GM19043 (cell line): ENCODE results near the gene WDR81.
"Not testable (repeated sequence)": the region's sequence is repeated elsewhere in the genome, so short reads cannot be mapped to it uniquely, and the experiment has no call there.

Experiments
- ATAC-seq: cut with Tn5 transposase; IDR thresholded peaks from one replicate; pipeline ENCODE4 v1.9.1; 2021; ENCODE audit warnings: low read depth; ENCODE audit not compliant: unreplicated experiment

The WDR81 gene

GRCh38 chr17:1752425-1753262 lies 28.1 kb downstream of the WDR81 start:
- no peak for ATAC-seq

DNA sequence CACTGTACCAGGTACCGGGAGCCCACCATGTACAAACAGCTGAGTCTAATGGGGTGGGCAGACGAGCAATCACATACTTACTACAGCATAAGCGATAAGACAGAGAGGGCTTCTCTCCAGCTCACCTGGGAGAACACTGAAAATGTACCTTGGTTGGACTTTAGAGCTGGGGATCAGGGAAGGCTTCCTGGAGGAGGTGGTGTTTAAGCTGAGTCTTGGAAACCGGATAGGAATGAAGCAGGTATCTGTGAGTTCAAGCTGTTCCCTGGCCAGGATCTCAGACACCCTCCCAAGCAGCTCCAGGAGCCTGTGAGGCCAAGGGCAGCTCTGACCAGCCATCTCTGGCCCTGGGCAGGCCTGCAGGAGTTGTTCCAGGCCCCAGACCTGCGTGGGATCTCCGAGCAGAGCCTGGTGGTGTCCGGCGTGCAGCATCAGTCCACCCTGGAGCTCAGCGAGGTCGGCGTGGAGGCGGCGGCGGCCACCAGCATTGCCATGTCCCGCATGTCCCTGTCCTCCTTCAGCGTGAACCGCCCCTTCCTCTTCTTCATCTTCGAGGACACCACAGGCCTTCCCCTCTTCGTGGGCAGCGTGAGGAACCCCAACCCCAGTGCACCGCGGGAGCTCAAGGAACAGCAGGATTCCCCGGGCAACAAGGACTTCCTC lies 29.4 kb downstream of the WDR81 start:
- no peak for ATAC-seq

DNA sequence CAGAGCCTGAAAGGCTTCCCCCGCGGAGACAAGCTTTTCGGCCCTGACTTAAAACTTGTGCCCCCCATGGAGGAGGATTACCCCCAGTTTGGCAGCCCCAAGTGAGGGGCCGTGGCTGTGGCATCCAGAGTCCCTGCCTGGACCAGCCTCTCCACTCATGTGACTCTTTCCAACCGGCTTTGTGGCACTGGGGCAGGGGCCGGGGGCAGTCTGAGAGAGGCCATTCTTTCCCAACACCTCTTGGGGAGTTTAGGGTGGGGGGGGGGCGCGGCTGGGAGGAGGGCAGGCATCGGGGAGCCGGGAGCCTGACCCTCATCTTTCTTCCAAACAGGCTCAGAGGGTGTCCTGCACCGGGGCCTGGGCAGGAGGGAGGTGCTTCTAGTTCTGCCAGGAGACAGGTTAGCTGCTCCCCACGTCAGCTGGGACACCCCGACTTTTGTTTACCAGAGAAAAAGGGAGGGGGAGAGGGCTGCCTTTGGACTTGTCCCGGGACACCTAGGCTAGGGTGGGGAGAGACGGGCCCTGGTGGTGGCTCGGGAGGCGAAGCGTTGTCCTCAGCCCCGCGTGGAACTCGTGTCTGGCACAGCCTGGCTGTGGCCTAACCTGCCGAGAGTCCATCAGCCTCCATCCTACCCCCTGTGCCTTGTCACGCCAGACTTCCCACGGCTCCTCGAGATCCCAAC lies 30.1 kb downstream of the WDR81 start:
- no peak for ATAC-seq

DNA sequence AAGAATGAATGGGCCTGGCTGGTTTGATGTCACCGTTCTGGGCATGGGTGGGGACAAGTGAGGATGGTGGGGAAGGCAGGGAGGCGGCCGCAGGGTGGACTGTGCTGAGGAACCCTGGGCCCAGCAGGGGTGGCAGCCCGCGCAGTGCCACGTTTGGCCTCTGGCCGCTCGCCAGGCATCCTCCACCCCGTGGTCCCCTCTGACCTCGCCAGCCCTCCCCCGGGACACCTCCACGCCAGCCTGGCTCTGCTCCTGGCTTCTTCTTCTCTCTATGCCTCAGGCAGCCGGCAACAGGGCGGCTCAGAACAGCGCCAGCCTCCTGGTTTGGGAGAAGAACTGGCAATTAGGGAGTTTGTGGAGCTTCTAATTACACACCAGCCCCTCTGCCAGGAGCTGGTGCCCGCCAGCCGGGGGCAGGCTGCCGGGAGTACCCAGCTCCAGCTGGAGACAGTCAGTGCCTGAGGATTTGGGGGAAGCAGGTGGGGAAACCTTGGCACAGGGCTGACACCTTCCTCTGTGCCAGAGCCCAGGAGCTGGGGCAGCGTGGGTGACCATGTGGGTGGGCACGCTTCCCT lies 30.8 kb downstream of the WDR81 start:
- no peak for ATAC-seq

GRCh38 chr17:1755827-1756262 lies 31.3 kb downstream of the WDR81 start:
- no peak for ATAC-seq

DNA sequence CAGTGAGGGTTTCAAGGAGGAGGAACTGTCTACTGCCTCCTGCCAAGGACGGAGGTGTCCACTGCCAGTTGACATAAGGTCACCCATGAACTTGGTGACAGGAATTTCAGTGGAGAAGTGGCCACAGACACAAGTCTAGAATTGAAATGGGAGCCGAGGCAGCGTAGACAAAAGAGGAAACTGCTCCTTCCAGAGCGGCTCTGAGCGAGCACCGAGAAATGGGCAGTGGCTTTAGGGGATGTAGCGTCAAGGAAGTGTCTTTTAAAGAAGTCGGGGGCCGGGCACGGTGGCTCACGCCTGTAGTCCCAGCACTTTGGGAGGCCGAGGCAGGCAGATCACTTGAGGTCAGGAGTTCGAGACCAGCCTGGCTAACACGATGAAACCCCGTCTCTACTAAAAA lies 34.3 kb downstream of the WDR81 start:
- no peak for ATAC-seq

DNA sequence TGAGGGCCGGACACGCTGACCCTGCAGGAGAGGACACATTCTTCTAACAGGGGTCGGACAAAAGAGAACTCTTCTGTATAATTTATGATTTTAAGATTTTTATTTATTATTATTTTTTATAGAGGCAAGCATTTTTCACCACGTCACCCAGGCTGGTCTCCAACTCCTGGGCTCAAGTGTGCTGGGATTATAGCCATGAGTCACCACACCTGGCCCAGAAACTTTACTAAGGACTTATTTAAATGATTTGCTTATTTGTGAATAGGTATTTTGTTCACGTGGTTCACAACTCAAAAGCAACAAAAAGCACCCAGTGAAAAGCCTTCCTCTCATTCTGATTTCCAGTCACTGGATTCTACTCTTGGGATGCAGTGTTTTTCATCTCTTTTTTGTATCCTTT lies 35.0 kb downstream of the WDR81 start:
- ATAC-seq = no peak

- ATAC-seq = no peak
Observed at GRCh38 chr17:1762233-1762900, 37.9 kb downstream of the WDR81 start.

DNA sequence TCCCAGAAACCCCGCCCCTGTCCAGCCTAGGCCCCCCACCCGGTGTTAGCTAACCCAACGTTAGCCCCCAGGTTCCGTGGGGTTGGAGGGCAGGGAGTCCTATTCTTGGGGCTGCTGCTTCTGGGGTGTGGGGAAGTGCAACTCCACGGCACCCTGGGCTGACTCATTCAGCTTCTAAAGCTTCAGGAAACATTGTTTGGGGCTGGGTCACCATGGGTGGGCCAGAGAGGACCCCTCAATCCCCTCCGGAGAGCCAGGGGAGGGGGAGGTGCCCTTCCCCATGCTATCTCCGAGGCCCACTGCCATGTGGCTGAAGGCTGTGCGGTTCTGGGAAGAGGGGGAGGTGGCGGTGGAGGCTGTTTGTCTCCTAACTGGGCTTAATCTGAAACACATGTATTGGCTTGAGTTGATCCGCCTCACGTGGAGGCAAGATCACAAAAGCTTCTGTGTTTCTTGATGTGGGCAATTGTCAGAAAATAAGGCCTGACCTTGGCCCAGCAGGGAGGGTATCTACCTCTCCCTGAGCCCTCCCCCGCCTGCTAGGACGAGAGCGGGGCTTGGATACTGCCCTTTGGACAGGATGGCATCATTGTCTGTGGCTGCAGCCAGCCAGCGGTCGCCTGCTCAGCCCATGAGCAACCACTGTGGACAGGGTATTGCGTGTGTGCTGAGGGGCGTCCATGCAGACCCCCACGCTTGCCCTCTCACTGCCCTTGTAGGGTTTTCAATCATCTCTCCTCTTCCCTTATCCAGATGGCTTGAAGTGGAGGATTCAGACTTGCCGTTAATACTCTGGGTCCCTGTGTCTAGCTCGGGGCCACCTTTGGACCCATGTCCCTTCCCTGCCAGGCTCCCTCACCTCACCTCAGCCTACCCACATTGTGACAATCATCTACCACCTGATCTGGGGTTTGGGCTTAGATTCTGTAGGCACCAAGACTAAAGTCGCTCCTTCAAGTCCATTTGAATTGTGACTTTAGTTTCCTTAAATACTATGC lies 38.7 kb downstream of the WDR81 start:
- no peak for ATAC-seq

DNA sequence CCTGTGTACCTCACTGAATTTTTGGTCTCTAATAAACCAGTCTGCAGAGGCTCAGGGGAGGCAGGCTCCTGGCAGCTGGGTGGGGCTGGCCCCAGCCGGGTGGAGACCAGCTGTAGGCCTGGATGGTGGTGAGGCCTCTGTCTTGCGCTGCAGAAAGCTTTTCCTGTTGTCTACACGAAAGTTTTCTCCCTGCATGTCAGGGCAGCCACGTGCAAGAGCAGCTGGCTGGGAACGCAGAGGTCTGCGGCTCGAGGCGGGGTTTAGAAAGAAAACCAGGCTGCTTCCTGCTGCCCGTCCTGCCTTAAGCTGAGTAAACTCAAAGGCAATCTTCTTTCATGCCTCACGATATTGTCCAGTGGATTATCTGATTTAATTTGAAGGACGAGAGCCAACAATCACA lies 39.8 kb downstream of the WDR81 start:
- no peak for ATAC-seq

- ATAC-seq = not testable (repeated sequence)
Observed at GRCh38 chr17:1764705-1765104, 40.2 kb downstream of the WDR81 start.

GRCh38 chr17:1765576-1765975 lies 41.1 kb downstream of the WDR81 start:
- ATAC-seq = no peak

- ATAC-seq = no peak
Observed at GRCh38 chr17:1766382-1767135, 42.1 kb downstream of the WDR81 start.

DNA sequence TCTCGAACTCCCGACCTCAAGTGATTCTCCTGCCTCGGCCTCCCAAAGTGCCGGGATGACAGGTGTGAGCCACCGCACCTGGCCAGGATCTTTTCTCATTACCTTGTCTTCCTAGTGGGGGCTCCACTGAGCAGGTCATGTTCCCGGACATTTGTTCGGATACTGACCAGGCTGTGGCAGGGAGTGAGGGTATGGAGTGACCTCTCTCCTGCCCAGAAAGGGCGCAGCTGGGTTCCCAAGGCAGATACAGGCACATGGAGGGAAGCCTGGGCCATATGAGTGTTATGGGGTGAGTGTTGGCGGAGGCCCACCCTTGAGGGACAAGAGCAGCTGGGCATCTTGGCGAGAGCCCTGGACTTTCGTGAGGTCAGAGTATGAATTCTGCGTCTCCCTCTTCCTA lies 42.9 kb downstream of the WDR81 start:
- ATAC-seq = no peak

DNA sequence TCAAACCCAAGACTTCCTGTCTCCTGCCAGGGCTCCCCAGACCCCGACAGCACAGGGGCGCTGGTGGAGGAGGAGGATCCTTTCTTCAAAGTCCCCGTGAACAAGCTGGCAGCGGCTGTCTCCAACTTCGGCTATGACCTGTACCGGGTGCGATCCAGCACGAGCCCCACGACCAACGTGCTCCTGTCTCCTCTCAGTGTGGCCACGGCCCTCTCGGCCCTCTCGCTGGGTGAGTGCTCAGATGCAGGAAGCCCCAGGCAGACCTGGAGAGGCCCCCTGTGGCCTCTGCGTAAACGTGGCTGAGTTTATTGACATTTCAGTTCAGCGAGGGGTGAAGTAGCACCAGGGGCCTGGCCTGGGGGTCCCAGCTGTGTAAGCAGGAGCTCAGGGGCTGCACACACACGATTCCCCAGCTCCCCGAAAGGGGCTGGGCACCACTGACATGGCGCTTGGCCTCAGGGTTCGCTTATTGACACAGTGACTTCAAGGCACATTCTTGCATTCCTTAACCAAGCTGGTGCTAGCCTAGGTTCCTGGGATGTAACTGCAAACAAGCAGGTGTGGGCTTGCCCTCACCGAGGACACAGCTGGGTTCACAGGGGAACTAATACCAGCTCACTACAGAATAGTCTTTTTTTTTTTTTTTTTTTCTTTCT lies 45.4 kb downstream of the WDR81 start:
- no peak for ATAC-seq

- ATAC-seq = not testable (repeated sequence)
Observed at GRCh38 chr17:1773000-1773695, 48.6 kb downstream of the WDR81 start.

DNA sequence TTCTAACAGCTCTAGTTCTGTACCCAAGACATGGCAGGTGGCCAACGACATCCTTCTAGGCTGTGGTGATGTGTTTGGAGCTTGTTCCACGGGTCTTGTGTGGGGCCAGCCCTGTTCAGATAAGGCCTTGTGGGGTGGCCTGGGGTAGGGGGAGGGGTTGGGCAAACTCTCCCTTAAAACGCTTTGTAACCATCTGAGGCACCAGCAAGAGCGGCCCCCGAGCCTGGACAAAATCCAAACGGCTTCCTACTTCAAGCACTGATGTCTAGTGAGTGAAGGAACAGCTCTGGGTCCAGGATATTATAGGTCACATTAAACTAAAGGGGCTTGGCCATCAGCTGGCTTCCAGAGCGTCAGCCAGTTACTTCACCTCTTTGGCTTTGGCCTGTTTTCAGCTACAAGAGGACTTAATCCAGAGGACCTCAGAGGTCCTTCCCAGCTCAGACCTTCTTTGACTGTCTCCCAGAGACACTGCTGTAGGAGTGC lies 49.2 kb downstream of the WDR81 start:
- no peak for ATAC-seq
